ENCODE measurements around the gene SMCO4. TPM values are rescaled to one million over a fixed set of nuclear protein-coding genes. Genes with fewer than 3 reads are reported as not detected.

The SMCO4 gene
- total RNA-seq, 2 experiments from 2014 or later = 23.7 to 26.8 TPM

- CTCF ChIA-PET = no interaction called here
- peaks cover 42% of the 10 kb centered on the region for H3K4me1 Mint-ChIP-seq (ENCODE audit: low read depth)
- DNase-seq = peak; percentile 17
- no peaks in the 10 kb centered on the region for H3K36me3 Mint-ChIP-seq (ENCODE audit: low read depth)
- intact Hi-C loops (cut with micrococcal nuclease) = no loop called here
- H3K27ac Mint-ChIP-seq = no peak overlapping the region
- H3K9me3 Mint-ChIP-seq = no peaks in the 10 kb centered on the region
- no peaks in the 10 kb centered on the region for H3K27me3 Mint-ChIP-seq (ENCODE audit: low read depth)
- no peak overlapping the region for H3K4me3 Mint-ChIP-seq
Observed at GRCh38 chr11:93525601-93526345, 17.4 kb downstream of the SMCO4 start.

DNA sequence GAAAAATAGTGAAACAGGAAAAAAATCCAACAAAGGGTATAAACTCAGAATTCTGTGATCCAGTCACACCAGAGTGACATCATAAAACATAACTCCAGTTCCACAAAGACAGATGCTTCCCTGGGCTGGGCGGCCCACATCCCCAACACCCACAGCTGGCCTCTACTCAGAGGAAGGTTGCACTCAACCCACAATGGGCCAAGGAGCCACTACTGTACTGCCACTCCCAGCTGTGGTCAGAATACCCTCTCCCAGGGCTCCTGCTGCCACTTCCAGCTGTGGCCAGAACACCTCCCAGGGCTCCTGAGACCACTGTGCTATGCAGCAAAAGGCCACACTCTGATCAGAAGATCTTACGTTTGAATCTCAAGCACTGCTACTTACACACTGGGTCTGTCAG lies 18.3 kb downstream of the SMCO4 start:
- no peak for DNase-seq
- no peak overlapping the region for H3K4me3 Mint-ChIP-seq
- H3K36me3 Mint-ChIP-seq (ENCODE audit: low read depth) = no peaks in the 10 kb centered on the region
- intact Hi-C loops (cut with micrococcal nuclease) = no loop called here
- H3K9me3 Mint-ChIP-seq = no peaks in the 10 kb centered on the region
- peaks cover 33% of the 10 kb centered on the region for H3K4me1 Mint-ChIP-seq (ENCODE audit: low read depth)
- no peaks in the 10 kb centered on the region for H3K27me3 Mint-ChIP-seq (ENCODE audit: low read depth)
- CTCF ChIA-PET = interaction anchor here (1.4 kb wide), 1 partner anchor 290 kb away, joined by 4 read pairs; no protein-coding TSS in a partner anchor
- H3K27ac Mint-ChIP-seq = no peak overlapping the region

DNA sequence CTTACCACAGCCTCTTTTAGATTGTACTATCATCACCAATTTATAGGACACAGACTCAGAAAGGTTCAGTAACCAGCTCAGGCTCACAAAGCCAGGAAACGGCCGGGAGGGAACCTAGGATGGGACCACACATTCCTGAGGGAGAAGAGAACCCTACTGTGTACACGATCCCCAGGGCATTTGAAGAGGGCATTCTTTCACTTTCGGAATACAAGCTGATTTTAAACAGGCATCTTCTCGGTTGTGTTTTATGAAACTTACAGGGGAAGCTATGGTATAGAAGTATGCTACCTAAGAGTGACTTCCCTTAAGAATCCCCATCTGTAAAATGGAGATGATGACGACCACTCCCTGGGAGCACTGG lies 19.0 kb downstream of the SMCO4 start:
- Mint-ChIP-seq H3K4me1 (ENCODE audit: low read depth) (peaks cover 26% of the 10 kb centered on the region), H3K9me3 (no peaks in the 10 kb centered on the region), H3K36me3 (ENCODE audit: low read depth) (no peaks in the 10 kb centered on the region), H3K27me3 (ENCODE audit: low read depth) (no peaks in the 10 kb centered on the region), H3K27ac (no peak overlapping the region), H3K4me3 (no peak overlapping the region)
- CTCF ChIA-PET = interaction anchor here (1.0 to 1.4 kb wide), 2 partner anchors 15 to 290 kb away, joined by 3 to 4 read pairs; no protein-coding TSS in a partner anchor
- no peak for DNase-seq
- intact Hi-C loops (cut with micrococcal nuclease) = no loop called here

- Mint-ChIP-seq H3K4me1 (ENCODE audit: low read depth) (peaks cover 18% of the 10 kb centered on the region), H3K36me3 (ENCODE audit: low read depth) (no peaks in the 10 kb centered on the region), H3K27ac (no peak overlapping the region), H3K4me3 (no peak overlapping the region), H3K9me3 (no peaks in the 10 kb centered on the region), H3K27me3 (ENCODE audit: low read depth) (no peaks in the 10 kb centered on the region)
- no peak for DNase-seq
- CTCF ChIA-PET = interaction anchor here (0.9 kb wide), 1 partner anchor 52 kb away, joined by 3 read pairs; no protein-coding TSS in a partner anchor
- intact Hi-C loops (cut with micrococcal nuclease) = no loop called here
Observed at GRCh38 chr11:93520726-93521509, 22.3 kb downstream of the SMCO4 start.

GRCh38 chr11:93519179-93519578 lies 24.0 kb downstream of the SMCO4 start:
- CTCF ChIA-PET = no interaction called here
- no peaks in the 10 kb centered on the region for H3K36me3 Mint-ChIP-seq (ENCODE audit: low read depth)
- peaks cover 9% of the 10 kb centered on the region for H3K4me1 Mint-ChIP-seq (ENCODE audit: low read depth)
- no peak for DNase-seq
- H3K4me3 Mint-ChIP-seq = no peak overlapping the region
- no peaks in the 10 kb centered on the region for H3K27me3 Mint-ChIP-seq (ENCODE audit: low read depth)
- no peak overlapping the region for H3K27ac Mint-ChIP-seq
- H3K9me3 Mint-ChIP-seq = no peaks in the 10 kb centered on the region
- intact Hi-C loops (cut with micrococcal nuclease) = no loop called here

GRCh38 chr11:93518081-93518480 lies 25.1 kb downstream of the SMCO4 start:
- Mint-ChIP-seq H3K4me1 (ENCODE audit: low read depth) (peaks cover 9% of the 10 kb centered on the region), H3K4me3 (no peak overlapping the region), H3K9me3 (no peaks in the 10 kb centered on the region), H3K27ac (no peak overlapping the region), H3K27me3 (ENCODE audit: low read depth) (no peaks in the 10 kb centered on the region), H3K36me3 (ENCODE audit: low read depth) (peaks cover 1% of the 10 kb centered on the region)
- CTCF ChIA-PET = no interaction called here
- intact Hi-C loops (cut with micrococcal nuclease) = no loop called here
- DNase-seq = no peak

- Mint-ChIP-seq H3K36me3 (ENCODE audit: low read depth) (peaks cover 1% of the 10 kb centered on the region), H3K27ac (no peak overlapping the region), H3K27me3 (ENCODE audit: low read depth) (no peaks in the 10 kb centered on the region), H3K4me1 (ENCODE audit: low read depth) (peaks cover 9% of the 10 kb centered on the region), H3K9me3 (no peaks in the 10 kb centered on the region), H3K4me3 (no peak overlapping the region)
- DNase-seq = no peak
- CTCF ChIA-PET = no interaction called here
- intact Hi-C loops (cut with micrococcal nuclease) = no loop called here
Observed at GRCh38 chr11:93517611-93518010, 25.6 kb downstream of the SMCO4 start.

GRCh38 chr11:93517041-93517440 lies 26.1 kb downstream of the SMCO4 start:
- intact Hi-C loops (cut with micrococcal nuclease) = no loop called here
- CTCF ChIA-PET = no interaction called here

DNA sequence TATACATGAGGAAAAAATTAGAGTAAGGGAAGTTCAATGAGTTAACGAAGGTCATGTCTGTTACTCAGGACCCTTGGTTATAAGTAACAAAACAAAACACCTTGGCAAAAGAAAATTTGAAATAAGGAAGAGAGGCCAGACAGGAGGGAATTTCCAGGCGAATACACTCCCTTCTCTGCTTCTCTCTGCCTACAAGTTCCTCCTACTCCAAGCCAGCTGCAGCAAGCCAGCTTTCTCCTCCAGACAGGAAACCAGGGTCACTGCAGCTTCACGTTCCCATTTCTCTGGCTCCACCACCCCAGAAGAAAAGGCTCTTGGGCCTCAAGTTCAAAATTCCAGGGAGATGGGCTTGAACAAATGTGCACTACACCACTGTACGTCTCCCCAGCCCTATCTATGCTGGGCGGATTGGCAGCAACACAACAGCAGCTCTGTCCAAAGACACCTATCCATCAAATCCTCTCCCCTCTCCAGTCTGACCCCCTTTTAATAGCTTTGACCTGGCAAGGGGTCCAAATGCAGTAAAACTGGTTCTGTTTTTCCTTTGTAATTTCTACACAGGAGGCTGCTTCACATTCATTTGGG lies 27.7 kb downstream of the SMCO4 start:
- H3K4me1 Mint-ChIP-seq (ENCODE audit: low read depth) = peaks cover 5% of the 10 kb centered on the region
- no peak for DNase-seq
- H3K27me3 Mint-ChIP-seq (ENCODE audit: low read depth) = no peaks in the 10 kb centered on the region
- H3K36me3 Mint-ChIP-seq (ENCODE audit: low read depth) = peaks cover 1% of the 10 kb centered on the region
- H3K4me3 Mint-ChIP-seq = no peak overlapping the region
- CTCF ChIA-PET = no interaction called here
- H3K27ac Mint-ChIP-seq = no peak overlapping the region
- no peaks in the 10 kb centered on the region for H3K9me3 Mint-ChIP-seq
- intact Hi-C loops (cut with micrococcal nuclease) = no loop called here

More at GRCh38 chr11:93517041-93517440, 26.1 kb downstream of the SMCO4 start:
- no peak overlapping the region for H3K4me3 Mint-ChIP-seq
- peaks cover 12% of the 10 kb centered on the region for H3K4me1 Mint-ChIP-seq (ENCODE audit: low read depth)
- no peak for DNase-seq
- H3K36me3 Mint-ChIP-seq (ENCODE audit: low read depth) = peaks cover 1% of the 10 kb centered on the region
- H3K9me3 Mint-ChIP-seq = no peaks in the 10 kb centered on the region
- no peaks in the 10 kb centered on the region for H3K27me3 Mint-ChIP-seq (ENCODE audit: low read depth)
- H3K27ac Mint-ChIP-seq = no peak overlapping the region

DNA sequence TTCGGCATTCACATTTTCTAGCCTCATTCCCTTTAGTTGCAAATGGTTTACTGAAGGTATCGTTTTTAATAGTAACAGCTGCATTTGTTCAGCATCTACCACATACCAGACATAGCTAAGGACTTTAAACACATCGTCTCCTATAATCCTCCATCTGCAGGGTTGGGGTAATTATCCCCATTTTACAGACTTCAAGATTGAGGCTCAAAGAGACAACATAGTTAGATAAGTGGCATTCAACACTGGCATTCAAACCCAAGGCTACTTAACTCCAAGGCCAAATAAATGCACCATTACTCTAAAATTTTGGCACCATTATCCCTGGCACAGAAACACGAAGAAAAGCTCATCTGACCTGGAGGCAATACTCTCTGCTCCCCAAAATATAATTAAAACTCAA lies 28.5 kb downstream of the SMCO4 start:
- H3K9me3 Mint-ChIP-seq = peaks cover under 1% of the 10 kb centered on the region
- H3K27me3 Mint-ChIP-seq (ENCODE audit: low read depth) = no peaks in the 10 kb centered on the region
- DNase-seq = no peak
- intact Hi-C loops (cut with micrococcal nuclease) = no loop called here
- H3K27ac Mint-ChIP-seq = no peak overlapping the region
- H3K4me3 Mint-ChIP-seq = no peak overlapping the region
- peaks cover 5% of the 10 kb centered on the region for H3K4me1 Mint-ChIP-seq (ENCODE audit: low read depth)
- CTCF ChIA-PET = no interaction called here
- peaks cover 1% of the 10 kb centered on the region for H3K36me3 Mint-ChIP-seq (ENCODE audit: low read depth)

GRCh38 chr11:93513772-93514171 lies 29.4 kb downstream of the SMCO4 start:
- intact Hi-C loops (cut with micrococcal nuclease) = no loop called here
- CTCF ChIA-PET = no interaction called here
- Mint-ChIP-seq H3K27me3 (ENCODE audit: low read depth) (no peaks in the 10 kb centered on the region), H3K27ac (no peak overlapping the region), H3K9me3 (peaks cover 5% of the 10 kb centered on the region), H3K36me3 (ENCODE audit: low read depth) (peaks cover 1% of the 10 kb centered on the region), H3K4me3 (no peak overlapping the region), H3K4me1 (ENCODE audit: low read depth) (peaks cover 5% of the 10 kb centered on the region)
- DNase-seq = no peak

GRCh38 chr11:93512949-93513667 lies 30.1 kb downstream of the SMCO4 start:
- intact Hi-C loops (cut with micrococcal nuclease) = no loop called here
- CTCF ChIA-PET = interaction anchor here (0.6 kb wide), 1 partner anchor 177 kb away, joined by 3 read pairs; no protein-coding TSS in a partner anchor
- no peak for DNase-seq
- H3K4me3 Mint-ChIP-seq = no peak overlapping the region
- H3K9me3 Mint-ChIP-seq = peaks cover 5% of the 10 kb centered on the region
- H3K27me3 Mint-ChIP-seq (ENCODE audit: low read depth) = no peaks in the 10 kb centered on the region
- peaks cover 5% of the 10 kb centered on the region for H3K4me1 Mint-ChIP-seq (ENCODE audit: low read depth)
- peaks cover 1% of the 10 kb centered on the region for H3K36me3 Mint-ChIP-seq (ENCODE audit: low read depth)
- no peak overlapping the region for H3K27ac Mint-ChIP-seq
